ENCODE data around the gene GADD45B.
A peak's percentile ranks its signal among the peaks of the same experiment; 100 is the strongest.
"Not testable (repeated sequence)": the region's sequence is repeated elsewhere in the genome, so short reads cannot be mapped to it uniquely, and the experiment has no call there.

Gene GADD45B

DNA sequence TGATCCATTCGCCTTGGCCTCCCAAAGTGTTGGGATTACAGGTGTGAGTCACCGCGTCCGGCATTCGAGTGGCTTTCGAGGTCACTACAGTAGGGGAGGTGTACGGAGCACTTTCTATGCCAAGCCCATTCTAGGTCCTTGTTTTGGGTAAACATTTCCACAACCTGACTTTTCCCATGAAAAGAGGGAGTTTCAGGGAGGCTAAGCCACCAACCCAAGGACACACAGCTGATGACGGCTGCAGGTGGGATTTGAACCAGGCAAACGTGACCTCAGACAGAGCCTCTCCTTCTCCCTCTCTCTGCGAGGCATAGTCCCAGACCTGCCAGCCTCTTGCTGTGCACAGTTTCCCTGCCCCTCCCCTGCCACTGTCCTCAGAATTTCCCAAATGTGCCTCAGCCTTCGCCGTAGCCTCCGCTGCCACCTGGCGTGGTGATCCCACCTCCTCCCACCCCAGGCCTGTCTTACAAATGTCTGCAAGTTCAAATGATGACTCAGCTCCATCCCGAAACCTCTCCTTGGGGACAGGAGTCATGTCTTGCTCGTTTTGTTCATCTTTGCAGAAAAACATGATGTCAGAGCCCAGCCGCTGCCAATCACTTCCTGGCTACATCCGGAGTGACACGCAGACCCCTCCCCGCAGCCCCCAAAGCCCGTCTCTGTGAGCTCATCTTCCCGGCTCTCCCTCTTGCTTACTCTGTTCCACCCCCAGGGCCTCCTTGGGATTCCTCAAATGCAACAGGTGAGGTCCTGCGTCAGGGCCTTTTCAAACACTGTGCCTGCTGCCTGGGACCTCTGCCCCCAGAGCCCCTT is 6.6 kb upstream of the GADD45B start:
- DNase-seq (ENCODE audit: low read depth in 2 of 2), result peak in 1 of 2 donors; percentile 33

GRCh38 chr19:2469915-2470200 is 6.1 kb upstream of the GADD45B start:
- DNase-seq (ENCODE audit: low read depth in 2 of 2), result not testable (repeated sequence)

GRCh38 chr19:2474232-2475017 is 1.5 kb upstream of the GADD45B start:
- peak; percentile 81 to 86 for DNase-seq (ENCODE audit: low read depth in 2 of 2)

DNA sequence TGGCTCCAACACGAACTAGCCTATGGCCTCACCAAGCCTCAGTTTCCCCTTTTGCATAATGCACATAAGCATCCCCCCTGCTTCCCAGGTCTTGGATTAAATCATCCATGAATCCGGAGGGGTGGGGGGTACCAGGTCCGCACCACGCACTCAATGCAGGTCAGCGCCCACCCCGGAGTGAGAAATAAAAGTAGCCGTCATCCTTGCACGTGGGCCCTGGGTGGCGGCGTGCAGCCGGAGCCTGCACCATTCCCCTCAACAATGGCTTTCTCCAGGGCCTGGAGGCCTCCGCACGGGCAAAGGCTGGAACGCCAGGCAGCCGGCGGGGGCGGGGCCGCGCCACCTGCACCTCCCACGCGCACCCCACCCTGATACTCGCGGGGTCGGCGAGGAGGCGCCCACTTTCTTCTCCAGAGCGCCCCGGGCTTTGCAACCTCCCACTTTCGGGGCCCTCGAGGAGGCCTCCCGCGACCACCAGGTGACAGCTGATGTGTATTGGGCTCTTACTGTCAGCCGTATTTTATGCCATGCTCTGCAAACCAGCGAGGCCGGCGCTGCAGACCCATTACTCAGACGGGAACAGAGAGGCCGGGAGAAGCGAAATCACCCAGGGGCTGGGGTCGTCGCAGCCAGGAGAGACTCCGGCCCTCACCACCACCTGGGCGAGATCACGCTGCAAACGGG is 767 bp upstream of the GADD45B start:
- peak; percentile 45 to 57 for DNase-seq (ENCODE audit: low read depth in 2 of 2)

DNA sequence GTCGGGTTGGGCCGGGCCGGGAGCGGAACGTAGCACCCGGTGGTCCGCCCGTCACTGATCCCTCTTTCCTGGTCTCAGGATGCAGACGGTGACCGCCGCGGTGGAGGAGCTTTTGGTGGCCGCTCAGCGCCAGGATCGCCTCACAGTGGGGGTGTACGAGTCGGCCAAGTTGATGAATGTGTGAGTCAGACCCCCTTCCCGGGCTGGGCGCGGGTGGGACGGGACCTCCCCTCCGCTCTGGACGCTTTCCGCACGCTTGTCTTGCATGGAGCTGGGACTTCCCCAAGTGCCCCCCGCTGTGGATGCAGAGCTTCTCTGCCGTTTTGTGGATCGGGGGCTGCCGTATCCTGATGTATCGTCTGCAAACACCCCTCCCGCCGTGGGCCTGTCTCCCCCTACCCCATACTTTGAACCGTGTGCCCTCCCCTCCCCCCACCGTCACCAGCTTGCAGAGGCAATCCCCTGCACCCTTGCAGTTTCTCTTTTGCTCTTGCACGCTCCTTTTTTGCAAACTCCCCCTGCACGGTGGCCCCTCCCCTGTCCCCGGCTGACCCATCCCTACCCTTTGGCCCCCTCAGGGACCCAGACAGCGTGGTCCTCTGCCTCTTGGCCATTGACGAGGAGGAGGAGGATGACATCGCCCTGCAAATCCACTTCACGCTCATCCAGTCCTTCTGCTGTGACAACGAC is 669 bp downstream of the GADD45B start:
- peak; percentile 59 to 63 for DNase-seq (ENCODE audit: low read depth in 2 of 2)

GRCh38 chr19:2477141-2477710 is 1.3 kb downstream of the GADD45B start:
- DNase-seq (ENCODE audit: low read depth in 2 of 2), result no peak

DNA sequence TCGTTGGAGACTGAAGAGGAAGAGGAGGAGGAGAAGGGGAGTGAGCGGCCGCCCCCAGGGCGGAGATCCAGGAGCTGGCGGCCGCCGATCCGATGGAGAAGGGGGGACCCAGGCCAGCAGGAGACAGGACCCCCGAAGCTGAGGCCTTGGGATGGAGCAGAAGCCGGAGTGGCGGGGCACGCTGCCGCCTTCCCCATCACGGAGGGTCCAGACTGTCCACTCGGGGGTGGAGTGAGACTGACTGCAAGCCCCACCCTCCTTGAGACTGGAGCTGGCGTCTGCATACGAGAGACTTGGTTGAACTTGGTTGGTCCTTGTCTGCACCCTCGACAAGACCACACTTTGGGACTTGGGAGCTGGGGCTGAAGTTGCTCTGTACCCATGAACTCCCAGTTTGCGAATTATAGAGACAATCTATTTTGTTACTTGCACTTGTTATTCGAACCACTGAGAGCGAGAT is 1.8 kb downstream of the GADD45B start:
- no peak for DNase-seq (ENCODE audit: low read depth in 2 of 2)

DNA sequence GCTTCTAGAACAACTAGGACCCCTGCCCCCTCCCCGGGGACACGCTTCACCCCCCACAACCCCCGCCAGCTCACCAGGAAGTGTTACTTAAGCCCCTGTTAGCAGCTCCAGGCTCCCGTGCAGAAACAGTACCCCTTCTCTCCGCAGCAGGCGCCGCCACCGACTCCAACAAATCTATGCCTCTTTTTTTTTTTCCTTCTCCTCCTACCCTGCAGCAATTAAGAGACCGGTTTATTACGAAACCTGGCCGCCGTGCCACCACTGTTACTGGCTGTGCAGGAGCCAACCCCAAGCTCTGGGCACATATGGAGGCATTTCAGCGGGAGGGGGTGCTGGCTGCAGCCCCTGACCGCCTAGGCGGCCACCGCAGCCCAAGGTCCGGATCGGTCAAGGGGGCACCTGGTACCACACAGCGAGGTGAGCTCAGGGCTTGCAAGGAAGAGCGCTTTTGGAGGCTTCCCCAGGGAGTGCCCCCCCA is 2.4 kb downstream of the GADD45B start:
- no peak for DNase-seq (ENCODE audit: low read depth in 2 of 2)

DNA sequence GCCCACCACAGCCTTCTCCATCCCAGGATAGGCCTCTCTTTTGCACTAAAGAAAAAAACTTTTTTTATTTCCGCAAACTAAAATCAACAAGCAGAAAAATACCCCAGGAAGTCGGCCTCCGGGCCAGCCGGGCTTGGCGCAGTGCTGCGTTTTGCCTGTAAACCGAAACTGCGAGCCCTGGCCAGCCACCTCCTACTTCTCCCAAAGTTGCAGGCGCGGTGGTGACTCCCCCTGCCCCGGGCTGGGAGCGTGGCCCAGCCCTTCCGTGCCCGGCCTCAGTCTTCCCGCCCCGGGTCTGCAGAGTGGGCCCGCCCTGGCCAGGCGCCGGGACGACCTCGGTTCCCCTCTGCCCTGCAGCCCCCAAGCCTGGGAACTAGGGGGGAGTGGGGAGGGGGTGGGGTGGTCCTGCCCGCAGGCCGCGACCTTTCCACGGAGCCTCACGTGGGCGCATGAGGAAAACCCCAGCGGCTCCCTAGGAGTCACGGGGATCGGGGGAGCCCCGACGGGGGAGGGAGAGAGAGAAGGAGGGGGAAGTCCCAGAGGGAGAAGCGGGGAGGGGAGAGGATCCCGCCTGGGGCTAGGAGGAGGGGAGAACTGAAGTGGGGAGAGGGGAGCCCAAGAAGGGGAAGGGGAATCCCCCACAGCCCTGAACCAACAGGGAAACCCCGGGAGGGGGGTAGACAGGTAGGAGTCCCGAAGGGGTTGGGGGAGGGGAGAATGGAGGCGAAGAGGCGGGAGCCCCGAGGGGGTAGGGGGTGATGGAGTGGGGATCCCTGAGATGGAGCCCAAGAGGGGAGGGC is 3.0 kb downstream of the GADD45B start:
- DNase-seq (ENCODE audit: low read depth in 2 of 2), result peak; percentile 48 to 53

DNA sequence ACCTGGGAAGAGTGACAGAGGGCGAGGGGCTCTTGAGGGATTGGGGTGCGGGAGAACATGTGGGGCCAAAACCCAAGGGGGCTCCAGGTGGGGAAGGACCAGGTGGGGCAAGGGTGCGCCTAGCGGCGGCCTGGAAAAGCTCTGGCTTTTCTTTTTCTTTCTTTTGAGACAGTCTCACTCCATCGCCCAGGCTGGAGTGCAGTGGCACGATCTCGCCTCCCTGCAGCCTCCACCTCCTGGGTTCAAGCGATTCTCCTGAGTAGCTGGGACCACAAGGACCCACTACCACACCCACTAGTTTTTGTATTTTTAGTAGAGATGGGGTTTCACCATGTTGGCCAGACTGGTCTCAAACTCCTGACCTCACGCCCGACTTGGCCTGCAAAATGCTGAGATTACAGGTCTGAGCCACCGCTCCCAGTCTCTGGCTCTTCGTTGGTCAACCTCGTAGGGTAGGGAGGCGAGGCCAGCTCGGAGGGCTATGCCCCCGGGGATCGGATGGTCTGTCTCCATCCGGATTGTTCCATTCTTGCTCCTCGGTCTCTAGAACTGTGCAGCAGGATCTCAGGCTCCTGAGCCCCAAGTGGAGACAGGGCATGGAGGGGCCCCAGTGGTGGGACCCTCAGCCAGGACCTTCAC is 3.7 kb downstream of the GADD45B start:
- no peak for DNase-seq (ENCODE audit: low read depth in 2 of 2)

- DNase-seq (ENCODE audit: low read depth in 2 of 2), result no peak
Observed at GRCh38 chr19:2481466-2481865, 5.5 kb downstream of the GADD45B start.

DNA sequence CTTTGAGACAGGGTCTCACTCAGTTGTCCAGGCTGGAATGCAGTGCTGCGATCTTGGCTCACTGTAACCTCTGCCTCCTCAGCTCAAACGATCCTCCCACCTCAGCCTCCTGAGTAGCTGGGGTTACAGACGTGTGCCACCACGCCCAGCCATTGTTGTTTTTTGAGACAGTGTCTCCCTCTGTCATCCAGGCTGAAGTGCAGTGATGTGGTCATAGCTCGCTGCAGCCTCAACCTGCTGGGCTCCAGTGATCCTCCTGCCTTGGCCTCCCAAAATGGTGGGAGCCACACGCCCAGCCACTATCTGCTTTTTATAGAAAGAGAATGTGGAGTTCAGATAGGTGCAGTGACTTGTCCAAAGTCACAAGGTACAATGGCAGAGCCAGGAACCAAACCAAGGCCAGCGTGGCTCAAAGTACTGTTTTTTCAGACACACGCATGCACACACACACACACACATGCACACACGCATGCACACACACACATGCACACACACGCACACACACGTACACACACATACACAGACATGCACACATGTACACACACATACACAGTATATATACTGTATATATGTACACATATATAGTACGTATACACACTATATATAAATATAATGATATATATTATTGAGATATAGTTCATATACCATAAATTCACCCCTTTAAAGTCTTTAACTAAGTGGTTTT is 6.6 kb downstream of the GADD45B start:
- no peak for DNase-seq (ENCODE audit: low read depth in 2 of 2)

- no peak for DNase-seq (ENCODE audit: low read depth in 2 of 2)
Observed at GRCh38 chr19:2483084-2483483, 7.2 kb downstream of the GADD45B start.

GRCh38 chr19:2483484-2484151 is 7.7 kb downstream of the GADD45B start:
- DNase-seq (ENCODE audit: low read depth in 2 of 2), result no peak

- no peak for DNase-seq (ENCODE audit: low read depth in 2 of 2)
Observed at GRCh38 chr19:2484178-2484937, 8.4 kb downstream of the GADD45B start.

DNA sequence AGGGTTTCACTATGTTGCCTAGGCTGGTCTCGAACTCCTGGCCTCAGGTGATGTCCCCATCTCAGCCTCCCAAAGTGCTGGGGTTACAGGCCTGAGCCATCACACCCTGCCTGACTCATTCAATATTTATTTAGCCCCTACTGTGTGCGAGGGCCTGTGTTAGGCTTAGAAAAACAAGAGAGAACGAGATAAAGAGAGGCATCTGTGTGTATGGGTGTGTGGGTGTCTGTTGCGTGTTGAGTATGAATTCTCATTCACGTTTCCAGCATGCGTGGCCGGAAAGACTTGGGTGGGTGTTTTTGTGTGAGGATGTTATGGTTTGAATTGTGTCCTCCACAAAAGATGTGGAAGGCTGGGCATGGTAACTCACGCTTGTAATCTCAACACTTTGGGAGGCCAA is 9.5 kb downstream of the GADD45B start:
- DNase-seq (ENCODE audit: low read depth in 2 of 2), result no peak

GRCh38 chr19:2487090-2487489 is 11.2 kb downstream of the GADD45B start:
- no peak for DNase-seq (ENCODE audit: low read depth in 2 of 2)

- DNase-seq (ENCODE audit: low read depth in 2 of 2), result no peak
Observed at GRCh38 chr19:2487842-2488241, 11.9 kb downstream of the GADD45B start.

Measured in activated CD4-positive, alpha-beta T cell treated with anti-CD3 and anti-CD28 coated beads for 24 hours (primary cell).